Panc1 (cell line): ENCODE results near the gene UBE2E2. TPM values are rescaled to one million over a fixed set of nuclear protein-coding genes. Genes with fewer than 3 reads are reported as not detected.
A peak's percentile ranks its signal among the peaks of the same experiment; 100 is the strongest.

Experiments
- ATAC-seq: fragments of 200-7000 bp; cut with Tn5 transposase; 2 replicates; pipeline ENCODE4 v1.9.1; 2020; ENCODE audit warnings: mild to moderate bottlenecking, moderate library complexity
- BruUV-seq: library from RNA; stranded (reverse); fragments of 400-500 nt; replicated peaks from 2 replicates; lab custom pipeline; 2021; lab: Mats Ljungman, UMichigan
- CTCF ChIA-PET: fragments of 300-600 bp; sonication (Branson Sonifier 250); formaldehyde crosslinking; loops from one replicate; lab custom pipeline; 2022; ENCODE audit warnings: antibody characterized with exemption; lab: Charles Lee
- POLR2A ChIA-PET: fragments of 300-600 bp; sonication (Branson Sonifier 250); formaldehyde crosslinking; loops from one replicate; lab custom pipeline; 2022; ENCODE audit warnings: antibody characterized with exemption; lab: Charles Lee
- DNase-seq: peaks from one replicate; pipeline ENCODE4 v3.0.0-alpha.2; 2010; ENCODE audit warnings: low read depth, low spot score
- H3K27ac ChIP-seq: 2 replicates; pipeline ENCODE4 v1.5.1; 2011; ENCODE audit warnings: mild to moderate bottlenecking, low read length, inconsistent platforms
- H3K27me3 ChIP-seq: fragments of 200-500 bp; sonication (Bioruptor generic); 2 replicates; pipeline ENCODE4 v1.6.0; 2014; ENCODE audit warnings: low read length, inconsistent platforms; ENCODE audit not compliant: control insufficient read depth, insufficient read depth
- H3K36me3 ChIP-seq: fragments of 200-500 bp; sonication (Bioruptor generic); 2 replicates; pipeline ENCODE4 v1.5.1; 2014; ENCODE audit warnings: inconsistent platforms, mild to moderate bottlenecking, low read length, moderate library complexity; ENCODE audit not compliant: control insufficient read depth, insufficient read depth
- H3K4me1 ChIP-seq: 2 replicates; pipeline ENCODE4 v1.5.1; 2011; ENCODE audit warnings: inconsistent platforms, mild to moderate bottlenecking, low read length, moderate library complexity; ENCODE audit not compliant: control insufficient read depth, insufficient read depth
- H3K4me3 ChIP-seq, 2 experiments: 2 replicates each; pipeline ENCODE4 v1.5.1; 2011 to 2012; ENCODE audit warnings: low read depth in 2 of 2, low read length in 2 of 2, mild to moderate bottlenecking in 2 of 2, inconsistent platforms in 1 of 2, moderate library complexity in 1 of 2
- H3K9me3 ChIP-seq: fragments of 200-500 bp; sonication (Bioruptor generic); 2 replicates; pipeline ENCODE4 v1.5.1; 2014; ENCODE audit warnings: low read depth, mild to moderate bottlenecking, inconsistent platforms, low read length, moderate library complexity; ENCODE audit not compliant: control insufficient read depth, insufficient read depth
- POLR2AphosphoS5 ChIP-seq: IDR thresholded peaks from 2 replicates; pipeline ENCODE4 v1.6.1; 2012; ENCODE audit warnings: mild to moderate bottlenecking, low read depth, low read length, moderate library complexity
- SIN3A ChIP-seq: IDR thresholded peaks from 2 replicates; pipeline ENCODE4 v1.6.1; 2012; ENCODE audit warnings: low read depth, mild to moderate bottlenecking, low read length, moderate library complexity, borderline replicate concordance; ENCODE audit not compliant: insufficient read depth
- TCF7L2 ChIP-seq: IDR thresholded peaks from 2 replicates; pipeline ENCODE4 v1.6.1; 2011; ENCODE audit warnings: mild to moderate bottlenecking, low read depth, low read length, inconsistent platforms
- in situ Hi-C: cut with HindIII; loops from 2 replicates; pipeline ENCODE4 v1.10.0; 2016; ENCODE audit warnings: low sequenced_read_pairs, low pct_unique_long_range_greater_than_20kb
- intact Hi-C: fragments of 100-400 bp; cut with micrococcal nuclease; formaldehyde crosslinking; loops from one replicate; pipeline ENCODE4 v1.10.0; 2022; ENCODE audit not compliant: unreplicated experiment
- total RNA-seq: library from RNA; stranded (reverse); gene quantifications from one replicate; pipeline ENCODE4 v1.2.1, GENCODE V29; 2021; ENCODE audit not compliant: unreplicated experiment
- TF ChIP-seq, protein P1 (sequence below): fragments of 450-650 bp; IDR thresholded peaks from 2 replicates; pipeline ENCODE4 v1.5.1; 2017; ENCODE audit warnings: mild to moderate bottlenecking
- TF ChIP-seq, protein P2 (sequence below), 2 experiments: IDR thresholded peaks; 2 replicates each; pipeline ENCODE4 v1.6.1; 2011 to 2012; ENCODE audit warnings: low read depth in 2 of 2, control low read depth in 1 of 2, low read length in 1 of 2, mild to moderate bottlenecking in 1 of 2, moderate library complexity in 1 of 2; ENCODE audit not compliant: insufficient read depth in 1 of 2

Gene UBE2E2
- total RNA-seq, 1 experiment from 2014 or later, result 38.2 TPM

DNA sequence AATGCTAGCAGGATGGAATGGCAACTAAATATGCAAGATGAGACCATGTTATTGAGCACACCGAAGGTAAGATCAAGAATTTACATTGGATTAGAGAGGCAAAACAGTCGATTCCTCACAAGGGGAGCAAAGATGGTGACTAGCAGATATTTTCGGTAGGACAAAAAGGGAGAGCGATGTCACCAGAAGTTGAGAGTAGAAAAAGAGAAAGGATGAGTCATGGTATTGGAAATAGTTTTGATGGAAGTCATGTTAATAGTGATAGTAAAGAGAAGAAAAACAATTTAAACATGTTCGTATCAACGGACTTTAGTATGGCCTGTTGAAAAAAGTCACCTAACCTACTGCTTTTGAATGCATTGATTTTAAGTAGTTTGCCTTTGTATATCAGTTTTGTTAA lies 55.0 kb downstream of the UBE2E2 start:
- ATAC-seq (no peak), DNase-seq (no peak)
- Histone ChIP-seq H3K27me3 (no peaks in the 10 kb centered on the region), H3K9me3 (no peaks in the 10 kb centered on the region), H3K4me3 (no peak overlapping the region), H3K36me3 (no peaks in the 10 kb centered on the region), H3K4me1 (peaks cover 3% of the 10 kb centered on the region; the same call in 1 of the 2 replicates), H3K27ac (no peak overlapping the region)
- TSS peak; percentile 21 for BruUV-seq
- ChIA-PET POLR2A (no interaction called here), CTCF (no interaction called here)
- TF ChIP-seq POLR2AphosphoS5 (no peak), SIN3A (no peak), TCF7L2 (no peak)
- TF ChIP-seq, protein P1, sequence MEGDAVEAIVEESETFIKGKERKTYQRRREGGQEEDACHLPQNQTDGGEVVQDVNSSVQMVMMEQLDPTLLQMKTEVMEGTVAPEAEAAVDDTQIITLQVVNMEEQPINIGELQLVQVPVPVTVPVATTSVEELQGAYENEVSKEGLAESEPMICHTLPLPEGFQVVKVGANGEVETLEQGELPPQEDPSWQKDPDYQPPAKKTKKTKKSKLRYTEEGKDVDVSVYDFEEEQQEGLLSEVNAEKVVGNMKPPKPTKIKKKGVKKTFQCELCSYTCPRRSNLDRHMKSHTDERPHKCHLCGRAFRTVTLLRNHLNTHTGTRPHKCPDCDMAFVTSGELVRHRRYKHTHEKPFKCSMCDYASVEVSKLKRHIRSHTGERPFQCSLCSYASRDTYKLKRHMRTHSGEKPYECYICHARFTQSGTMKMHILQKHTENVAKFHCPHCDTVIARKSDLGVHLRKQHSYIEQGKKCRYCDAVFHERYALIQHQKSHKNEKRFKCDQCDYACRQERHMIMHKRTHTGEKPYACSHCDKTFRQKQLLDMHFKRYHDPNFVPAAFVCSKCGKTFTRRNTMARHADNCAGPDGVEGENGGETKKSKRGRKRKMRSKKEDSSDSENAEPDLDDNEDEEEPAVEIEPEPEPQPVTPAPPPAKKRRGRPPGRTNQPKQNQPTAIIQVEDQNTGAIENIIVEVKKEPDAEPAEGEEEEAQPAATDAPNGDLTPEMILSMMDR, result no peak
- TF ChIP-seq, protein P2, sequence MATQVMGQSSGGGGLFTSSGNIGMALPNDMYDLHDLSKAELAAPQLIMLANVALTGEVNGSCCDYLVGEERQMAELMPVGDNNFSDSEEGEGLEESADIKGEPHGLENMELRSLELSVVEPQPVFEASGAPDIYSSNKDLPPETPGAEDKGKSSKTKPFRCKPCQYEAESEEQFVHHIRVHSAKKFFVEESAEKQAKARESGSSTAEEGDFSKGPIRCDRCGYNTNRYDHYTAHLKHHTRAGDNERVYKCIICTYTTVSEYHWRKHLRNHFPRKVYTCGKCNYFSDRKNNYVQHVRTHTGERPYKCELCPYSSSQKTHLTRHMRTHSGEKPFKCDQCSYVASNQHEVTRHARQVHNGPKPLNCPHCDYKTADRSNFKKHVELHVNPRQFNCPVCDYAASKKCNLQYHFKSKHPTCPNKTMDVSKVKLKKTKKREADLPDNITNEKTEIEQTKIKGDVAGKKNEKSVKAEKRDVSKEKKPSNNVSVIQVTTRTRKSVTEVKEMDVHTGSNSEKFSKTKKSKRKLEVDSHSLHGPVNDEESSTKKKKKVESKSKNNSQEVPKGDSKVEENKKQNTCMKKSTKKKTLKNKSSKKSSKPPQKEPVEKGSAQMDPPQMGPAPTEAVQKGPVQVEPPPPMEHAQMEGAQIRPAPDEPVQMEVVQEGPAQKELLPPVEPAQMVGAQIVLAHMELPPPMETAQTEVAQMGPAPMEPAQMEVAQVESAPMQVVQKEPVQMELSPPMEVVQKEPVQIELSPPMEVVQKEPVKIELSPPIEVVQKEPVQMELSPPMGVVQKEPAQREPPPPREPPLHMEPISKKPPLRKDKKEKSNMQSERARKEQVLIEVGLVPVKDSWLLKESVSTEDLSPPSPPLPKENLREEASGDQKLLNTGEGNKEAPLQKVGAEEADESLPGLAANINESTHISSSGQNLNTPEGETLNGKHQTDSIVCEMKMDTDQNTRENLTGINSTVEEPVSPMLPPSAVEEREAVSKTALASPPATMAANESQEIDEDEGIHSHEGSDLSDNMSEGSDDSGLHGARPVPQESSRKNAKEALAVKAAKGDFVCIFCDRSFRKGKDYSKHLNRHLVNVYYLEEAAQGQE (IDR thresholded peaks at IDR 0.05; ENCODE audit: insufficient read depth in 1 of 2, low read depth in 2 of 2, low read length in 1 of 2), result no peak
- in situ Hi-C loops, result no loop called here
- intact Hi-C loops, result no loop called here

DNA sequence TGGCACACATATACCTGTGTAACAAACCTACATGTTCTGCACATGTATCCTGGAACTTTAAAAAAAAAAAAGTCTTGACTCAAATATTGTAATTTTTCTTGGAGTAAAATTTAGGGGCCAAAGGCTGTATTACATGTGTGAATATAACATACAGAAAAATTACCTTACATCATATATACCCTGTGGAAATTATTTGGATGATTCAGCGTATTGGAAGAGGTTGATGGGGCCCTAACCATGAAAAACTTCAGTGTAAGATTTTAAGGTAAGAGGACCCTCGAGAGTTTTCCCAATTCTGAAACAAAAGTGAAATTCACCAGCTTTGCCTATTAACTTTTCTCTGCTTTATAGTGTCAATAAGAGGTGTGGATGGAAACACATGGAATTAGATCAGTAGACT lies 56.4 kb downstream of the UBE2E2 start:
- peaks cover 3% of the 10 kb centered on the region; the same call in 1 of the 2 replicates for H3K4me1 ChIP-seq
- intact Hi-C loops, result no loop called here
- DNase-seq (no peak), ATAC-seq (no peak)
- ChIA-PET CTCF (no interaction called here), POLR2A (no interaction called here)
- no peaks in the 10 kb centered on the region for H3K36me3 ChIP-seq
- no peaks in the 10 kb centered on the region for H3K27me3 ChIP-seq
- H3K4me3 ChIP-seq, result no peak overlapping the region
- no peak for TF ChIP-seq POLR2AphosphoS5
- TF ChIP-seq SIN3A, result no peak
- TF ChIP-seq, protein P1, result no peak
- TF ChIP-seq, protein P2 (IDR thresholded peaks at IDR 0.05; ENCODE audit: insufficient read depth in 1 of 2, low read depth in 2 of 2, low read length in 1 of 2), result no peak
- no peak for TF ChIP-seq TCF7L2
- no TSS peak for BruUV-seq
- in situ Hi-C loops, result no loop called here
- H3K27ac ChIP-seq, result no peak overlapping the region
- H3K9me3 ChIP-seq, result no peaks in the 10 kb centered on the region
